Thymus (tissue), 11 donors: ENCODE data around the gene NACAD. TPM values are rescaled to one million over a fixed set of nuclear protein-coding genes. Genes with fewer than 3 reads are reported as not detected.

ENCODE experiments used
- DNase-seq, 9 donors: peaks; one replicate each; pipeline ENCODE4 v3.0.0-alpha.2; 2013; ENCODE audit warnings: low spot score in 9 of 9, low read depth in 6 of 9, missing footprints in 1 of 9
- H3K27ac ChIP-seq, 2 donors: one replicate each; pipeline ENCODE4 v1.5.1; 2013; ENCODE audit warnings: control low read depth in 1 of 2, low read depth in 1 of 2, low read length in 1 of 2, mild to moderate bottlenecking in 1 of 2, moderate library complexity in 1 of 2
- H3K27me3 ChIP-seq, 2 donors: one replicate each; pipeline ENCODE4 v1.5.1; 2013; ENCODE audit warnings: low read length in 1 of 2; ENCODE audit not compliant: control insufficient read depth in 2 of 2, insufficient read depth in 1 of 2
- H3K36me3 ChIP-seq, 2 donors: one replicate each; pipeline ENCODE4 v1.5.1; 2013; ENCODE audit warnings: low read length in 1 of 2, mild to moderate bottlenecking in 1 of 2, moderate library complexity in 1 of 2; ENCODE audit not compliant: control insufficient read depth in 2 of 2, insufficient read depth in 2 of 2
- H3K4me1 ChIP-seq, 2 donors: one replicate each; pipeline ENCODE4 v1.5.1; 2013; ENCODE audit warnings: low read length in 2 of 2; ENCODE audit not compliant: control insufficient read depth in 2 of 2, insufficient read depth in 2 of 2
- H3K4me3 ChIP-seq, 2 donors: one replicate each; pipeline ENCODE4 v1.5.1; 2013; ENCODE audit warnings: low read length in 2 of 2, control low read depth in 1 of 2, mild to moderate bottlenecking in 1 of 2
- H3K9me3 ChIP-seq, 2 donors: one replicate each; pipeline ENCODE4 v1.5.1; 2013; ENCODE audit warnings: low read length in 1 of 2, mild to moderate bottlenecking in 1 of 2; ENCODE audit not compliant: control insufficient read depth in 2 of 2, insufficient read depth in 1 of 2
- WGBS: extraction: QIAGEN DNeasy Blood & Tissue Kit; methylation state at CpG from one replicate; pipeline ENCODE4 v1.1.7; 2013; 5-methylcytosine and 5-hydroxymethylcytosine counted together
- polyA plus RNA-seq: library from polyadenylated mRNA; stranded (reverse); fragments of 200-250 nt; gene quantifications from one replicate; pipeline ENCODE4 v1.2.3, GENCODE V29; 2013
- total RNA-seq: library from RNA; stranded (reverse); fragments of 120-200 nt; gene quantifications from one replicate; pipeline ENCODE4 v1.2.4, GENCODE V29; 2013
- donor health status: healthy.

The NACAD gene
- total and polyA plus RNA-seq, 2 donors, result 0.14 to 0.94 TPM

DNA sequence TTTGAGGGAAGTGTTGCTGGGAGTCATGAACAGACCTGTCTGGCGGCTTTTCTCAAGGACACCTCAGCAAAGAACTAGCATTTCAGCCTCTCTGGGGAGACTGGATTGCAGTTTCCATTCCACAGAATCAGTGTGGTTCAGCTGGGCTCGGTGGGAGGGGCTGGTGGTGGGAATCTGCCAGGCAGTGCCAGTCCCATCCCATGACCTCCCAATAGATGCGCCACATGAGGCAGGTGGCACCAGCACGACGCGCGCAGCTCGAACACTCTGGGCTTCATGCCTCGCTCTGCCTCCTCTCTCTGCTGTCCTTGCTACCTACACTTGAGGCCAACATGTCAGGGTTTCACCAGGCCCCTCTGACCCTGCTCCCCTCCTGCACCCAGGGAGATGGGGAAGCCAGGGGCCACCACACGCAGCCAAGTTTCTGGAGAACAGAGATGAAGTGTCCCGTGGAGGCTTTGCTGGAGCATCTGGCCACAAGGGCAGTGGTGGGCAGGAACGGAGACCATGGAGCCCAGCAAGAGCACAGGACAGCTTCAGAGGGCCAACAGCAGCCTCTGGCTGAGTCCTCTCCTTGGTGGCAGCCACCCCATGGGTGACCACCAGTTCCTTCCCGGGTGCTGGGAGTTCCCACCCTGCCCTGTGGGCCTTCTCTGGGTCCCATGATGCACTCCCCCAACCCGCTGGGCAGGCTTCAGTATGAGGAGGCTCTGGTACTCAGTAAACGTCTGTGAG, 2.3 kb downstream of the NACAD start:
- Histone ChIP-seq H3K36me3 (no peaks in the 10 kb centered on the region), H3K27me3 (peaks cover 6 to 52% of the 10 kb centered on the region in 2 donors), H3K9me3 (no peaks in the 10 kb centered on the region), H3K27ac (no peak overlapping the region), H3K4me1 (peaks cover 4 to 5% of the 10 kb centered on the region in 2 donors), H3K4me3 (no peak overlapping the region)
- 96% methylated on average over 15 of the region's 15 CpGs for WGBS
- no peak for DNase-seq

DNA sequence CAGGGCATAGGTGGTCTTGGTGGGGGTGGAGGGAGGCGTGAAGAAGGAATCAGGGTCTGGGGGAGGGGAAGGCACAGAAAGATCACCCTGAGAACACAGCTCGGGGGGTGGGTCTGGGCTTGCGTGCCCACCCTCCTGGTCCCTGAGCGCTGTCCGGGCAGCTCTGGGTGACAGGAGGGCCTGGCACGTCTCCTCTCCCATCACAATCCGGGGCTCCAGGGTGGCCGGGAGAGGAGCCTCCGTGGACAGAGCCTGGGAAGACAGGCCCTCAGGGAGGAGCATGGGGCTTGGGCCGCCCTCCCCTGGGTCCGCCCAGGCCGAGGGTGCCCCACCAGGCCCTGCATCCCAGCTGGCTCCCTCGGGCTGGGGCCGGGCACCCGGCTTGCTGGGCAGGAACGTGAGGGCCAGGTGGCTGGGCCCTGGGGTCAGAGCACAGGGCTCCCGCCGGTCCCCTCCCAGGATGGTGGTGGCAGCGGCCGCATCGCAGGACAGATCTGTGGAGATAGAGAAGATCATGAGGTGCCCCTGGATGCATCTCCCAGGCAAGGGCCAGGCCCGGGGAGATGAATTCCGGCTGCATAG, 3.1 kb downstream of the NACAD start:
- Histone ChIP-seq H3K4me1 (peaks cover 4 to 5% of the 10 kb centered on the region in 2 donors), H3K9me3 (no peaks in the 10 kb centered on the region), H3K36me3 (no peaks in the 10 kb centered on the region), H3K27me3 (peaks cover 6 to 46% of the 10 kb centered on the region in 2 donors), H3K27ac (no peak overlapping the region), H3K4me3 (no peak overlapping the region)
- WGBS, result 89% methylated on average over 23 of the region's 23 CpGs
- DNase-seq, result no peak

DNA sequence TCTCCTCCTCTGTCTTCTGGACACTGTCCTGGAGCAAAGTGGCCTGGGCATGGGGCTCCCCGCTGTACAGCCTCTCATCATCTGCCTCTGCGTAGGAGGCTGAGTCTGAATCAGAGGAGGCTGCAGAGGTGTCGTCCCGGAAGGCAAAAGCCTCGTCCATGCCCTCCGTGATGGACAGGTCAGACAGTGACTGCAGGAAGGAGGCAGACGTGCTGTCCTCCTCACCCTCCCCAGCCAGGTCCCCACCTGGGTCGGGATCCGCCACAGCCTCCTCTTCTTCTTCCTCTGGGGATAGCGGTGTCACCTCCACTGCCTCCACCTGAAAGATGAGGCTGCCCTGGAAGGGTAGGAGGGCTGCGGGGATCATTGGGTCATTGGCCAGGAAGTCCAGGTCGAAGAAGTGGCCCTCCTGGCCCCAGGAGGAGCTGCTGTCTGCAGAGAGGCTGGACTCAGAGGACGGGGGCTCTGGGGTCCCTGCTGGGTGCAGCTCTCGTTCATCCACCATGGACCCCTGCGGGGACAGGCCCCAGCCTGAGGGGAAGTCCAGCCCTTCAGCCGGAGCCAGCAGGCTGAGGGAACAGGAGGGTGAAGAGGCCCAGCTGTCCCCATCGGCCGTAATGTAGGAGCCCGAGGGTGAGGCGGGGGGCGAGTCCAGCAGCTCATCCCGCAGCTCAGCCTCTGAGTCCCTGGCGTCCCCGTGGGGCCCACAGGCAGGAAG, 3.7 kb downstream of the NACAD start:
- no peak for DNase-seq
- Histone ChIP-seq H3K9me3 (no peaks in the 10 kb centered on the region), H3K36me3 (no peaks in the 10 kb centered on the region), H3K4me3 (no peak overlapping the region), H3K27ac (no peak overlapping the region), H3K4me1 (peaks cover 4 to 5% of the 10 kb centered on the region in 2 donors), H3K27me3 (peaks cover 6 to 41% of the 10 kb centered on the region in 2 donors)
- WGBS, result 90% methylated on average over 24 of the region's 24 CpGs

DNA sequence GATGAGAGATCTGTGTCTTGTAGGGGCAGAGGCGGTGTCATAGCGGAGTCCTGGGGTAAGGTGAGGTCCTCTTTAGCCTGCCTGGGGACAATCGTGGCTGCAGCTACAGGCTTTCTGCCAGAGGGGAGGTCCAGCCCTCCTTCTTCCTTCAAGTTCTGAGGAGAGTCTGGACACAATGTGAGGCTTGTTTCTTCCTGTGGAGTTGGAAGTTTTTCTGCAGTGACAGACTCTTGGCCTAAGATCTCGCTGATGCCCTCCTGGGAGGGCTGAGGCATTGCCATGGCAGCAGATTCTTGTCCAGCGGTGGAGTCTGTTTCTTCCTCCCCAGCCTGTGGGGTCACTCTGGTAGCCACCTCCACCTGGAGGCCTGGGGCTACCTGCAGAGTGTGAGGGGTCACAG, 4.4 kb downstream of the NACAD start:
- 94% methylated on average over 5 of the region's 5 CpGs for WGBS
- Histone ChIP-seq H3K36me3 (no peaks in the 10 kb centered on the region), H3K27me3 (peaks cover 3 to 34% of the 10 kb centered on the region in 2 donors), H3K4me1 (peaks cover 4 to 5% of the 10 kb centered on the region in 2 donors), H3K27ac (no peak overlapping the region), H3K4me3 (no peak overlapping the region), H3K9me3 (no peaks in the 10 kb centered on the region)
- no peak for DNase-seq

DNA sequence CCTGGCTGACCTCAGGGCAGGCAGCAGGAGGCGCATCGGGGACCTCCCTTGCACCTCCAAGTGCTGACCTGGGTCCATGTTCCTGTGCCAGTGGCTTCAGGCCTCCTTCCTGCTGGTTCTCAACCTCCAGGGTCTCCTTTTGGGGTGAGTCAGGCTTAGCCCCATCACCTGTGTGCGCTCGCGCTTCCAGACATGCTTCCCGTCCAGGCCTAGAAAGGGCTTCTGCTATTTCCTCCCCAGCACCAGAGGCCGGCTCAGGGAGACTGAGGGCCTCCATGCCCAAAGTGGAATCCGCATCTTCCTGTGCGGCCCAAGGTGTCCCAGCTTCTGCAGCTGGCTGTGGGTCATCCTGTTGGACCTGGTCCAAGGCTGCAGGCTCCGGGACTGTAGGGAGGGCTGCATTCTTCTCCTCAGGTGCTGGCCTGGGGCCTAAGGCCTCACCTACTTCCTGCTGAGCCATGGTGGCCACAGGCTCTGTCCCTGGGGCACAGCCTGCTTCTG, 5.9 kb downstream of the NACAD start:
- Histone ChIP-seq H3K36me3 (peaks cover 0 to under 1% of the 10 kb centered on the region in 2 donors), H3K27ac (no peak overlapping the region), H3K9me3 (no peaks in the 10 kb centered on the region), H3K27me3 (peaks cover 0 to 20% of the 10 kb centered on the region in 2 donors), H3K4me3 (no peak overlapping the region), H3K4me1 (no peaks in the 10 kb centered on the region)
- no peak for DNase-seq
- 89% methylated on average over 10 of the region's 10 CpGs for WGBS

DNA sequence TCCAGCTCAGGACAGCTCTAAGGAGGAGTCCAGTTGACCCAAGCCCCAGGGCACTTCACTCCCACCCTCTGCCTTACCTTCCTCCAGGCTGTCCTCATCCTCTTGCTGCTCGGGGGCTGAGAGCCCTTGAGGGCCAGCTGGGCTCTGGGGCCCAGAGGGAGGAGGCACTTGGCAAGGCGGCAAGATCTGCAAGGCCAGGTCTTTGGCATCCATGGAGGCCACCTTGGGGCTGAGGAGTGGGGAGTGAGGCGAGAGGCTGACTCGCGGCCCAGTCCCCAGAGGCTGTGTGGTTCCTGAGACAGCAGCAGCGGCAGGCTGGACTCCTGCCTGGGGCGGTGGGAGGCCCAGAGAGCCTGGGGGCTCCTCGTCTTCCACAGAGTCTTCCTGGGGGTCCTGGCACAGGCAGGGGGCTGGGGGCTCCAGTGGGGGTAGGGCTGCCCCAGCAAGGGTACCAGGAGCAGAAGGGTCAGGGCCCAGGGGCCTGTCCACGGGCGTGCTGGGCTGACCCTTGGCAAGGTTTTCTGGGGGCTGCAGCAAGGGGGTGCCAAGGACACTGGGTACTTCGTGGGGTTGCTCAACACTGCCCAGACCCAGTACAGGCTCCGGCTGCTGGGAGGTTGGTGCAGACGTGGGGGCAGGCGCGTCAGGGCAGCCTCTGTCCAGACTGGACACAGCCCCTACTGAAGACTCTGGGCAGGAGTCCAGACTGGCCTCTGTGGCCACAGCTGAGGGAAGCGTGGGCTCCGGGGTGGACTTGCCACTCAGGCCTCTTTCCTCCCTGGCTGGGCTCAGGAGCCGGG, 6.5 kb downstream of the NACAD start:
- Histone ChIP-seq H3K27ac (no peak overlapping the region), H3K36me3 (peaks cover 0 to 6% of the 10 kb centered on the region in 2 donors), H3K27me3 (peaks cover 0 to 14% of the 10 kb centered on the region in 2 donors), H3K4me1 (no peaks in the 10 kb centered on the region), H3K9me3 (no peaks in the 10 kb centered on the region), H3K4me3 (no peak overlapping the region)
- 98% methylated on average over 18 of the region's 18 CpGs for WGBS
- no peak for DNase-seq

DNA sequence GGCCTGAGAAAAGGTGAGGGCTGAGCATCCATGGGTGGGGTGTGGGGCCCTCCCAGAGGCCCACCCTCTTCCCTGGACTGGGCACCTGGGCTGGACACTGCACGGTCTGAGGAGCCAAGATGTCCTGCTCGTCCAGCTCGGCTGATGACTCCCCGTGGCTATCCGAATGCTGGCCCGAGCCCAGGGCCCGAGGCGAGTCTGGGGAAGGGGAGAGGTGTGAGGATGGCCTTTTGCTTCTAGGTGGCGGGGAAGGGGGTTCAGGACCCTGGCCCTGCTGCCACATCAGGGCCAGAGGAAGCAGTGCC, 7.1 kb downstream of the NACAD start:
- WGBS, result 96% methylated on average over 9 of the region's 9 CpGs
- H3K27ac ChIP-seq, result no peak overlapping the region
- DNase-seq, result no peak

DNA sequence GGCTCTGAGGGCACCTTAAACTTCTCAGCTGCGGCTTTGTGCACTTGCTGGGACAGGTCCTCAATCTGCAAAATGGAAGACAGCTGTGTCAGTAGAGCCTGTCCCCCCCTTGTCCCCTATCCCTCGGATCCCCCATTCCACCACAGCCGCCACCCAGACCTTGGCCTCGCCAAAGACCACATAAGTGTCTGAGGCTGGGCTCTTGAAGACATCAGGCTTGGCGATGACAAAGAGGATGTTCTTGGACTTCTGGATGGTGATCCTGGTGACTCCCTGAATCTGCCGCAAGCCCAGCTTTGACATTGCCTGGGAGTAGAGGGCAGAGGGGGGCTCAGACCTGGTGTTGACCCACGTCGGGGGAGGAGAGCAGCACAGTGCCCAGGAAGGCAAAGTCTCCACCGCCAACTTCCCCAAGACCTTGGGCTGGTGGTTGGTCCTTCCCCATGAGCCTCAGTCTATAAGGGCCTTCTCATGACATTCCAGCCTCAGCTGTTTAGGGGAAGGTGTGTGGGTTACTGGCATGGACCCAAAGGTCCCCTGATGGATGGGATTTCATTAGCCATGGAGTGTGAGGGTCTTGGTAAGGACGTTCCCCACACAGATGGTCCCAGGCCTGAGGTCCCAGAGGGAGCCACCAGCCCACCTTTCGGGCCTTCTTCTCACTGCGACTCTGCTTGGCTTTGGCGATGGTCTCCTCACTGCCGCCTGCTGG, 7.7 kb downstream of the NACAD start:
- no peaks in the 10 kb centered on the region for H3K4me1 ChIP-seq
- no peak overlapping the region for H3K4me3 ChIP-seq
- H3K27me3 ChIP-seq, result peaks cover 0 to 3% of the 10 kb centered on the region in 2 donors
- no peaks in the 10 kb centered on the region for H3K9me3 ChIP-seq
- no peak overlapping the region for H3K27ac ChIP-seq
- H3K36me3 ChIP-seq, result peaks cover 11 to 16% of the 10 kb centered on the region in 2 donors
- 94% methylated on average over 14 of the region's 14 CpGs for WGBS
- no peak for DNase-seq

More for the DNA sequence above, 7.1 kb downstream of the NACAD start:
- peaks cover 6 to 12% of the 10 kb centered on the region in 2 donors for H3K36me3 ChIP-seq
- no peak overlapping the region for H3K4me3 ChIP-seq
- H3K4me1 ChIP-seq, result no peaks in the 10 kb centered on the region
- peaks cover 0 to 8% of the 10 kb centered on the region in 2 donors for H3K27me3 ChIP-seq
- no peaks in the 10 kb centered on the region for H3K9me3 ChIP-seq
